HEK293 (cell line): ENCODE data around the gene ARHGEF28.

Source experiments
- CTCF ChIA-PET: fragments of 350-600 bp; formaldehyde crosslinking; extraction: SDS; loops from one replicate; lab custom pipeline; 2021; ENCODE audit warnings: antibody characterized with exemption; lab: Yijun Ruan, JAX
- POLR2A ChIA-PET: fragments of 300-600 bp; formaldehyde crosslinking; extraction: SDS; loops from one replicate; lab custom pipeline; 2020; ENCODE audit warnings: antibody characterized with exemption, inconsistent platforms; lab: Yijun Ruan, JAX
- H3K27ac ChIP-seq: fragments of 200-500 bp; sonication (Bioruptor generic); 2 replicates; pipeline ENCODE4 v1.5.1; 2014; ENCODE audit warnings: low read depth, low read length, control low read depth, inconsistent platforms; ENCODE audit errors: extremely low read depth
- H3K36me3 ChIP-seq, 2 experiments: fragments of 200-500 bp in 1 of 2; sonication (Bioruptor generic) in 1 of 2; 1 replicate in 1 of 2; 2 replicates in 1 of 2; pipeline ENCODE4 v1.5.1; 2014 to 2017; ENCODE audit warnings: inconsistent platforms in 2 of 2, low read length in 2 of 2; ENCODE audit not compliant: control insufficient read depth in 2 of 2, insufficient read depth in 1 of 2
- H3K4me1 ChIP-seq: fragments of 200-500 bp; sonication (Bioruptor generic); 2 replicates; pipeline ENCODE4 v1.5.1; 2014; ENCODE audit warnings: mild to moderate bottlenecking, low read length, inconsistent platforms; ENCODE audit not compliant: control insufficient read depth, insufficient read depth
- H3K4me3 ChIP-seq: 2 replicates; pipeline ENCODE4 v1.5.1; 2011; ENCODE audit warnings: low read depth, mild to moderate bottlenecking, control low read depth, low read length, moderate library complexity
- H3K9me3 ChIP-seq: fragments of 200-500 bp; sonication (Bioruptor generic); 2 replicates; pipeline ENCODE4 v1.5.1; 2014; ENCODE audit warnings: low read depth, low read length, inconsistent platforms; ENCODE audit not compliant: control insufficient read depth, insufficient read depth
- EGR2 ChIP-seq: fragments of 450-650 bp; formaldehyde crosslinking; IDR thresholded peaks from 2 replicates; pipeline ENCODE4 v1.5.1; 2016; ENCODE audit warnings: low read depth, missing biosample characterization, missing genetic modification characterization
- HOXA7 ChIP-seq: sonication (generic); formaldehyde crosslinking; IDR thresholded peaks from 2 replicates; pipeline ENCODE4 v1.8.1; 2022; ENCODE audit warnings: missing genetic modification reagents, borderline replicate concordance
- IKZF3 ChIP-seq: fragments of 450-650 bp; IDR thresholded peaks from 2 replicates; pipeline ENCODE4 v1.5.0; 2018; ENCODE audit warnings: missing biosample characterization, mild to moderate bottlenecking, missing genetic modification characterization, moderate library complexity
- KLF7 ChIP-seq: fragments of 450-650 bp; formaldehyde crosslinking; IDR thresholded peaks from 2 replicates; pipeline ENCODE4 v1.5.1; 2016; ENCODE audit warnings: missing biosample characterization, missing genetic modification characterization, borderline replicate concordance
- SALL2 ChIP-seq: fragments of 450-650 bp; formaldehyde crosslinking; IDR thresholded peaks from 2 replicates; pipeline ENCODE4 v1.5.0; 2017; ENCODE audit warnings: missing biosample characterization, mild to moderate bottlenecking, missing genetic modification characterization, borderline replicate concordance
- SCRT1 ChIP-seq: fragments of 450-650 bp; formaldehyde crosslinking; IDR thresholded peaks from 2 replicates; pipeline ENCODE4 v1.5.1; 2016; ENCODE audit warnings: missing biosample characterization, missing genetic modification characterization, borderline replicate concordance
- ZBTB1 ChIP-seq: fragments of 450-650 bp; formaldehyde crosslinking; IDR thresholded peaks from 2 replicates; pipeline ENCODE4 v1.5.1; 2016; ENCODE audit warnings: missing biosample characterization, missing genetic modification characterization
- ZNF138 ChIP-seq: fragments of 450-650 bp; formaldehyde crosslinking; IDR thresholded peaks from 2 replicates; pipeline ENCODE4 v1.5.1; 2016; ENCODE audit warnings: missing biosample characterization, missing genetic modification characterization, borderline replicate concordance
- ZNF174 ChIP-seq: fragments of 450-650 bp; formaldehyde crosslinking; IDR thresholded peaks from 2 replicates; pipeline ENCODE4 v1.5.0; 2017; ENCODE audit warnings: missing biosample characterization, mild to moderate bottlenecking, missing genetic modification characterization
- ZNF223 ChIP-seq: fragments of 450-650 bp; formaldehyde crosslinking; IDR thresholded peaks from 2 replicates; pipeline ENCODE4 v1.5.1; 2016; ENCODE audit warnings: missing biosample characterization, missing genetic modification characterization
- ZNF521 ChIP-seq: fragments of 450-650 bp; formaldehyde crosslinking; IDR thresholded peaks from 2 replicates; pipeline ENCODE4 v1.5.1; 2017; ENCODE audit warnings: missing biosample characterization, mild to moderate bottlenecking, missing genetic modification characterization
- ZNF544 ChIP-seq: fragments of 450-650 bp; formaldehyde crosslinking; IDR thresholded peaks from 2 replicates; pipeline ENCODE4 v1.5.0; 2017; ENCODE audit warnings: missing biosample characterization, missing genetic modification characterization
- ZNF610 ChIP-seq: fragments of 450-650 bp; formaldehyde crosslinking; IDR thresholded peaks from 2 replicates; pipeline ENCODE4 v1.5.1; 2016; ENCODE audit warnings: missing biosample characterization, missing genetic modification characterization, borderline replicate concordance
- ZNF670 ChIP-seq: fragments of 450-650 bp; formaldehyde crosslinking; IDR thresholded peaks from 2 replicates; pipeline ENCODE4 v1.5.1; 2016; ENCODE audit warnings: missing biosample characterization, missing genetic modification characterization, low read depth
- ZNF76 ChIP-seq: fragments of 450-650 bp; formaldehyde crosslinking; IDR thresholded peaks from 2 replicates; pipeline ENCODE4; 2016; ENCODE audit warnings: low read depth, missing biosample characterization, missing genetic modification characterization, borderline replicate concordance
- ZNF768 ChIP-seq: fragments of 450-650 bp; formaldehyde crosslinking; IDR thresholded peaks from 2 replicates; pipeline ENCODE4 v1.5.1; 2018; ENCODE audit warnings: missing biosample characterization, mild to moderate bottlenecking, missing genetic modification characterization
- ZSCAN23 ChIP-seq: fragments of 450-650 bp; formaldehyde crosslinking; IDR thresholded peaks from 2 replicates; pipeline ENCODE4 v1.5.1; 2016; ENCODE audit warnings: missing biosample characterization, missing genetic modification characterization
- TF ChIP-seq, protein P1 (sequence below): sonication (generic); formaldehyde crosslinking; IDR thresholded peaks from 2 replicates; pipeline ENCODE4 v1.8.1; 2022; ENCODE audit warnings: mild to moderate bottlenecking, moderate library complexity, missing genetic modification reagents
- TF ChIP-seq, protein P2 (sequence below): fragments of 450-650 bp; formaldehyde crosslinking; optimal IDR thresholded peaks from 2 replicates; pipeline ENCODE3; 2016; ENCODE audit warnings: missing biosample characterization, mild to moderate bottlenecking, missing genetic modification characterization

The ARHGEF28 gene

GRCh38 chr5:73816656-73817420 is 190.8 kb downstream of the ARHGEF28 start:
- no peak overlapping the region for H3K27ac ChIP-seq
- POLR2A ChIA-PET, result no interaction called here
- no peak overlapping the region for H3K4me3 ChIP-seq
- no peaks in the 10 kb centered on the region for H3K9me3 ChIP-seq
- no peak for TF ChIP-seq ZNF610 (tag by site-specific recombination)
- TF ChIP-seq ZBTB1 (tag by site-specific recombination), result no peak
- TF ChIP-seq, protein P1, sequence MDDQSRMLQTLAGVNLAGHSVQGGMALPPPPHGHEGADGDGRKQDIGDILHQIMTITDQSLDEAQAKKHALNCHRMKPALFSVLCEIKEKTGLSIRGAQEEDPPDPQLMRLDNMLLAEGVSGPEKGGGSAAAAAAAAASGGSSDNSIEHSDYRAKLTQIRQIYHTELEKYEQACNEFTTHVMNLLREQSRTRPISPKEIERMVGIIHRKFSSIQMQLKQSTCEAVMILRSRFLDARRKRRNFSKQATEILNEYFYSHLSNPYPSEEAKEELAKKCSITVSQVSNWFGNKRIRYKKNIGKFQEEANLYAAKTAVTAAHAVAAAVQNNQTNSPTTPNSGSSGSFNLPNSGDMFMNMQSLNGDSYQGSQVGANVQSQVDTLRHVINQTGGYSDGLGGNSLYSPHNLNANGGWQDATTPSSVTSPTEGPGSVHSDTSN (CRISPR knock-in tag), result no peak
- TF ChIP-seq ZNF768, result no peak
- TF ChIP-seq, protein P2, sequence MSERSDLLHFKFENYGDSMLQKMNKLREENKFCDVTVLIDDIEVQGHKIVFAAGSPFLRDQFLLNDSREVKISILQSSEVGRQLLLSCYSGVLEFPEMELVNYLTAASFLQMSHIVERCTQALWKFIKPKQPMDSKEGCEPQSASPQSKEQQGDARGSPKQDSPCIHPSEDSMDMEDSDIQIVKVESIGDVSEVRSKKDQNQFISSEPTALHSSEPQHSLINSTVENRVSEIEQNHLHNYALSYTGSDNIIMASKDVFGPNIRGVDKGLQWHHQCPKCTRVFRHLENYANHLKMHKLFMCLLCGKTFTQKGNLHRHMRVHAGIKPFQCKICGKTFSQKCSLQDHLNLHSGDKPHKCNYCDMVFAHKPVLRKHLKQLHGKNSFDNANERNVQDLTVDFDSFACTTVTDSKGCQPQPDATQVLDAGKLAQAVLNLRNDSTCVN, result no peak
- no peak for TF ChIP-seq KLF7 (tag by site-specific recombination)
- TF ChIP-seq SCRT1, result no peak
- TF ChIP-seq ZNF223, result no peak
- no peak for TF ChIP-seq ZNF76
- H3K4me1 ChIP-seq, result no peaks in the 10 kb centered on the region
- H3K36me3 ChIP-seq, result no peaks in the 10 kb centered on the region
- CTCF ChIA-PET, result interaction anchor here (0.5 to 1.0 kb wide), 2 partner anchors 24 to 284 kb away, joined by 3 read pairs; no protein-coding TSS in a partner anchor

DNA sequence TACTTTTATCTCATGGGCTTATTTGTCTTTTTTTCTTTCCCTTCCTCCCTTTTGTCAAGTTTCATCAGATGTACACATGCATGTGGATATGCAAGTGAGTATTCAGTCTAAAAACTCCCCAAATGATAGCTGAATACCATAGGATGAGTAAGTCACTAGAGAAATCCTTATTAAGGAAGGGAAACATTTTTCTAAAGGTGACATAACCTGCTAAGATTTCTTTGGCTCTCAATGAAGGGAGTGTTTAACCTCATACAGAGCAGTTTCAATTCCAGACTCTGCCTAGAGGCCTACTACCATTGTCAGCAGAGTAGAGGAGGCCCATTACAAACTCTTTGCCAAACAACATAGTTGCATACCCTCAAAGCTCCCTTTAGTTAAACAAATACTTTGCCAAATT is 192.4 kb downstream of the ARHGEF28 start:
- Histone ChIP-seq H3K4me3 (no peak overlapping the region), H3K27ac (no peak overlapping the region), H3K9me3 (no peaks in the 10 kb centered on the region), H3K36me3 (no peaks in the 10 kb centered on the region), H3K4me1 (peaks cover 8% of the 10 kb centered on the region)
- ChIA-PET CTCF (interaction anchor here (1.0 kb wide), 1 partner anchor 9 kb away, joined by 3 read pairs; no protein-coding TSS in a partner anchor), POLR2A (no interaction called here)
- TF ChIP-seq ZNF174 (tag by site-specific recombination) (no peak), SALL2 (tag by site-specific recombination) (no peak), HOXA7 (no peak), ZBTB1 (tag by site-specific recombination) (no peak)

DNA sequence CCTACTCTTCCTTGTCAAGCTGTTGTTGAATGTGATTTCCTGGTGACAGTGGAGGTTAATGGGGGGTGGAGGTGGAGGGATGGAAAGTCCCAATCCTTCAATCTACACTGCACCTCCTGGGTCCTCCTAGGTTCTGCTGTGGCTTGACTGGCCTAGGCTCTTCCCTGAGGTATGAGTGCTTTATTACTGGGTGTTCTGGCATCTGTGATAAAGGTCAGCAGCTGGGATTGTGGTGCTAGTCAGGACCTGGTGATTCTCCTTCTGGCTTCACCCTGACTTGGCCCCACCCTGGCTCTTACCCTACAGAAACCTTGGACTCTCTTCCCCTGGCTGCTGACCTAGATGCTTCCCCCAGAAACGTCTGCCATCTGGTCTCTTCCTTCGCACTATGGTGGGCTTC is 194.3 kb downstream of the ARHGEF28 start:
- CTCF ChIA-PET, result interaction anchor here (0.8 kb wide), 2 partner anchors 13 to 1071 kb away, joined by 3 read pairs; no protein-coding TSS in a partner anchor
- TF ChIP-seq ZNF670 (tag by site-specific recombination), result no peak
- no peak for TF ChIP-seq ZNF544 (tag by site-specific recombination)
- no peak for TF ChIP-seq IKZF3
- TF ChIP-seq, all 188 proteins: peak for 0
- Histone ChIP-seq H3K27ac (no peak overlapping the region), H3K36me3 (no peaks in the 10 kb centered on the region), H3K9me3 (no peaks in the 10 kb centered on the region), H3K4me1 (peaks cover 10% of the 10 kb centered on the region), H3K4me3 (no peak overlapping the region)
- POLR2A ChIA-PET, result no interaction called here

- ChIA-PET POLR2A (no interaction called here), CTCF (interaction anchor here (0.8 kb wide), 1 partner anchor 1070 kb away, joined by 3 read pairs; no protein-coding TSS in a partner anchor)
- H3K27ac ChIP-seq, result no peak overlapping the region
- peaks cover 10% of the 10 kb centered on the region for H3K4me1 ChIP-seq
- TF ChIP-seq EGR2 (tag by site-specific recombination) (no peak), ZNF138 (tag by site-specific recombination) (no peak), ZNF521 (tag by site-specific recombination) (no peak), ZSCAN23 (tag by site-specific recombination) (no peak)
- H3K36me3 ChIP-seq, result no peaks in the 10 kb centered on the region
- H3K9me3 ChIP-seq, result no peaks in the 10 kb centered on the region
- no peak overlapping the region for H3K4me3 ChIP-seq
Measured at GRCh38 chr5:73821003-73821402, 195.0 kb downstream of the ARHGEF28 start.
